ENCODE data around the gene LRRK1. TPM values are rescaled to one million over a fixed set of nuclear protein-coding genes. Genes with fewer than 3 reads are reported as not detected.

Gene LRRK1
- total and polyA plus RNA-seq, 2 of the 13 experiments (the other 11 are each of a cell fraction or from before 2014, with no cell fraction given), result 0.13 to 1.2 TPM

- no peak for FAIRE-seq
- no peaks in the 10 kb centered on the region for H3K27me3 ChIP-seq (ENCODE audit: control insufficient read depth in 1 of 2, insufficient read depth in 2 of 2, low read length in 2 of 2)
- WGBS (ENCODE audit: low lambda C conversion rate), result 59% methylated on average over 11 of the region's 11 CpGs
- H3K4me3 ChIP-seq (replicated peaks in 1 of 3; ENCODE audit: insufficient read depth in 1 of 3, low read depth in 2 of 3, low read length in 3 of 3), result no peak overlapping the region
- no peaks in the 10 kb centered on the region for H3K9me3 ChIP-seq (ENCODE audit: low read length)
- in situ Hi-C loops (cut with HindIII; ENCODE audit: extremely low pct_ligation_motif_present, low pct_unique_long_range_greater_than_20kb) (loop anchor here (10.0 kb wide), 1 partner anchor 171 kb away; the partner anchor contains the start of gene CHSY1), intact Hi-C loops (cut with micrococcal nuclease; ENCODE audit: unreplicated experiment) (no loop called here)
- ATAC-seq, result no peak
- no peak overlapping the region for H2AFZ ChIP-seq (ENCODE audit: low read length)
- H3K4me2 ChIP-seq (ENCODE audit: low read depth, low read length), result no peak overlapping the region
- no peaks in the 10 kb centered on the region for H4K20me1 ChIP-seq (ENCODE audit: insufficient read depth, low read length)
- H3K36me3 ChIP-seq (replicated peaks in 1 of 2; ENCODE audit: control insufficient read depth in 1 of 2, insufficient read depth in 2 of 2, low read length in 2 of 2), result no peaks in the 10 kb centered on the region; a peak in 1 of 5 replicates
- ChIA-PET POLR2A (no interaction called here), CTCF (ENCODE audit: low intra/inter-chr PET ratio, low total read pairs) (no interaction called here)
- H3K9ac ChIP-seq (ENCODE audit: insufficient read depth, low read depth, low read length), result no peak overlapping the region
- no TSS peak for BruUV-seq (replicated peaks)
- no peak overlapping the region for H3K27ac ChIP-seq (ENCODE audit: extremely low read length, insufficient read depth, low read length)
- no peak for TF ChIP-seq ZNF329 (CRISPR knock-in tag; IDR thresholded peaks at IDR 0.05; ENCODE audit: low read depth)
- TF ChIP-seq ATF7 (IDR thresholded peaks at IDR 0.05), result no peak
- TF ChIP-seq ATF7 (CRISPR knock-in tag; IDR thresholded peaks at IDR 0.05), result no peak
- no peak for TF ChIP-seq ZNF784 (CRISPR knock-in tag; IDR thresholded peaks at IDR 0.05; ENCODE audit: borderline replicate concordance)
- TF ChIP-seq MLXIP (CRISPR knock-in tag; IDR thresholded peaks at IDR 0.05; ENCODE audit: borderline replicate concordance), result no peak
- TF ChIP-seq ATAD3A (CRISPR knock-in tag; IDR thresholded peaks at IDR 0.05), result no peak
- no peak for TF ChIP-seq MLLT10 (CRISPR knock-in tag; IDR thresholded peaks at IDR 0.05)
- TF ChIP-seq NCOR1 (IDR thresholded peaks at IDR 0.05; ENCODE audit: borderline replicate concordance, low read length), result no peak
- TF ChIP-seq MXI1 (IDR thresholded peaks at IDR 0.05; ENCODE audit: borderline replicate concordance, low read depth, low read length), result no peak
- peaks cover 16% of the 10 kb centered on the region for H3K79me2 ChIP-seq (ENCODE audit: insufficient read depth, low read length)
- DNase-seq (ENCODE audit: low spot score), result no peak
- peaks cover 36% of the 10 kb centered on the region for H3K4me1 ChIP-seq (ENCODE audit: insufficient read depth, low read length)
These were observed 164.3 kb downstream of the LRRK1 start for GRCh38 chr15:101083336-101084045.
